H1 (cell line): ENCODE data around the gene CAMK2D.

Experiments
- BRCA1 ChIP-seq: IDR thresholded peaks from 2 replicates; pipeline ENCODE4 v1.6.1; 2012; ENCODE audit warnings: low read depth, low read length, improper control_type of control experiment
- CBX5 ChIP-seq: fragments of 300-800, 300-1000 bp; sonication (generic); IDR thresholded peaks from 2 replicates; pipeline ENCODE4 v1.7.1; 2016; ENCODE audit warnings: antibody characterized with exemption, low read length, low read depth
- CHD2 ChIP-seq: IDR thresholded peaks from 2 replicates; pipeline ENCODE4 v1.6.1; 2012; ENCODE audit warnings: low read length, improper control_type of control experiment
- CREB1 ChIP-seq: IDR thresholded peaks from 2 replicates; pipeline ENCODE4 v1.6.1; 2012; ENCODE audit warnings: inconsistent platforms
- FOSL1 ChIP-seq: IDR thresholded peaks from 2 replicates; pipeline ENCODE4 v1.6.1; 2011; ENCODE audit warnings: mild to moderate bottlenecking, low read depth, low read length, moderate library complexity; ENCODE audit not compliant: insufficient read depth
- GTF2F1 ChIP-seq: IDR thresholded peaks from 2 replicates; pipeline ENCODE4 v1.6.1; 2012; ENCODE audit warnings: low read depth, low read length, improper control_type of control experiment, borderline replicate concordance
- HDAC2 ChIP-seq, 2 experiments: fragments of 300-600 bp in 1 of 2; sonication (generic) in 1 of 2; IDR thresholded peaks; 2 replicates each; pipeline ENCODE4 v1.6.1; 2011 to 2012; ENCODE audit warnings: low read depth in 2 of 2, low read length in 2 of 2, mild to moderate bottlenecking in 2 of 2, moderate library complexity in 2 of 2, borderline replicate concordance in 1 of 2, inconsistent platforms in 1 of 2
- NRF1 ChIP-seq: IDR thresholded peaks from 2 replicates; pipeline ENCODE4 v1.6.1; 2011; ENCODE audit warnings: mild to moderate bottlenecking, low read depth, low read length, improper control_type of control experiment
- POLR2A ChIP-seq, 2 experiments: IDR thresholded peaks; 1 replicate in 1 of 2; 2 replicates in 1 of 2; pipeline ENCODE4 v1.6.1; 2011; ENCODE audit warnings: low read depth in 2 of 2, low read length in 2 of 2, mild to moderate bottlenecking in 2 of 2; ENCODE audit errors: control extremely low read depth in 1 of 2
- RBBP5 ChIP-seq: IDR thresholded peaks from 2 replicates; pipeline ENCODE4 v1.7.1; 2012; ENCODE audit warnings: low read depth, mild to moderate bottlenecking, inconsistent platforms, low read length, moderate library complexity, borderline replicate concordance
- RNF2 ChIP-seq: fragments of 200-900, 300-1000 bp; sonication (generic); IDR thresholded peaks from 2 replicates; pipeline ENCODE4 v1.7.1; 2016; ENCODE audit warnings: borderline replicate concordance, low read depth, mild to moderate bottlenecking, antibody characterized with exemption, low read length; ENCODE audit not compliant: poor library complexity, severe bottlenecking; ENCODE audit errors: missing control alignments
- SIRT6 ChIP-seq: IDR thresholded peaks from one replicate; pipeline ENCODE4 v1.7.1; 2012; ENCODE audit warnings: low read length, inconsistent platforms
- YY1 ChIP-seq: IDR thresholded peaks from 2 replicates; pipeline ENCODE4 v1.6.1; 2011; ENCODE audit warnings: low read depth, mild to moderate bottlenecking, low read length
- TF ChIP-seq, protein P1 (sequence below), 3 experiments: IDR thresholded peaks; 1 replicate in 2 of 3; 2 replicates in 1 of 3; pipeline versions ENCODE4 v1.5.1 to v1.6.1; 2011; ENCODE audit warnings: low read length in 3 of 3, mild to moderate bottlenecking in 3 of 3, inconsistent platforms in 2 of 3, low read depth in 1 of 3, moderate library complexity in 1 of 3; ENCODE audit not compliant: insufficient read depth in 1 of 3; ENCODE audit errors: control extremely low read depth in 1 of 3

DNA sequence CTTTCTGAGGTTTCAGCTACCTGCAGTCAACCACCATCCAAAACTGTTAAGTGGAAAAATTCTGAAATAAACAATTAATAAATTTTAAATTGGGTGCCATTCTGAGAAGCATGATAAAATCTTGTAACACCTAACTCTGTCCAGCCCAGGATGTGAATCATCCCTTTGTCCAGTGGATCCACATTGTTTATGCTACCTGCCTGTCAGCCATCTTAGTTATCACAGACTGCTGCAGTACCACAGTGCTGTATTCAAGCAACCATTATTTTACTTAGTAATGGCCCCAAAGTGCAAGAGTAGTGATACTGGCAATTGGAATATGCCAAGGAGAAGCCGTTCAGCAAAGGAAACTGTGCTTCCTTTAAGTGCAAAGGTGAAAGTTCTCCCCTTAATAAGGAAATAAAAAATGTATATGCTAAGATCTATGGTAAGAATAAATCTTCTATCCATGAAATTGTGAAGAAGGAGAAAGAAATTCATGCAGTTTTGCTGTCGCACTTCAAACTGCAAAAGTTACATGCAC is 20.6 kb downstream of the CAMK2D start:
- TF ChIP-seq RBBP5 (no peak), CREB1 (no peak), FOSL1 (no peak), HDAC2 (IDR thresholded peaks at IDR 0.05; ENCODE audit: borderline replicate concordance in 1 of 2, low read depth in 2 of 2, low read length in 2 of 2) (no peak), POLR2A (IDR thresholded peaks at IDR 0.05; ENCODE audit: control extremely low read depth in 1 of 2, low read depth in 2 of 2, low read length in 2 of 2) (no peak), BRCA1 (no peak), RNF2 (no peak), YY1 (no peak), CBX5 (no peak), GTF2F1 (no peak), CHD2 (no peak), NRF1 (no peak), SIRT6 (no peak)
- TF ChIP-seq, protein P1, sequence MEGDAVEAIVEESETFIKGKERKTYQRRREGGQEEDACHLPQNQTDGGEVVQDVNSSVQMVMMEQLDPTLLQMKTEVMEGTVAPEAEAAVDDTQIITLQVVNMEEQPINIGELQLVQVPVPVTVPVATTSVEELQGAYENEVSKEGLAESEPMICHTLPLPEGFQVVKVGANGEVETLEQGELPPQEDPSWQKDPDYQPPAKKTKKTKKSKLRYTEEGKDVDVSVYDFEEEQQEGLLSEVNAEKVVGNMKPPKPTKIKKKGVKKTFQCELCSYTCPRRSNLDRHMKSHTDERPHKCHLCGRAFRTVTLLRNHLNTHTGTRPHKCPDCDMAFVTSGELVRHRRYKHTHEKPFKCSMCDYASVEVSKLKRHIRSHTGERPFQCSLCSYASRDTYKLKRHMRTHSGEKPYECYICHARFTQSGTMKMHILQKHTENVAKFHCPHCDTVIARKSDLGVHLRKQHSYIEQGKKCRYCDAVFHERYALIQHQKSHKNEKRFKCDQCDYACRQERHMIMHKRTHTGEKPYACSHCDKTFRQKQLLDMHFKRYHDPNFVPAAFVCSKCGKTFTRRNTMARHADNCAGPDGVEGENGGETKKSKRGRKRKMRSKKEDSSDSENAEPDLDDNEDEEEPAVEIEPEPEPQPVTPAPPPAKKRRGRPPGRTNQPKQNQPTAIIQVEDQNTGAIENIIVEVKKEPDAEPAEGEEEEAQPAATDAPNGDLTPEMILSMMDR (IDR thresholded peaks at IDR 0.05; ENCODE audit: control extremely low read depth in 1 of 3, insufficient read depth in 1 of 3, low read depth in 1 of 3, low read length in 3 of 3) = no peak
